Memory B cell (primary cell): ENCODE data around the gene UGGT1.

Source experiments
- ATAC-seq: fragments of 150-1000 bp; cut with Tn5 transposase; 2 replicates; pipeline ENCODE4 v1.10.0; 2021; ENCODE audit warnings: low read depth, mild to moderate bottlenecking, moderate library complexity
- DNase-seq, 2 donors: peaks; one replicate each; pipeline ENCODE4 v3.0.0; 2022; ENCODE audit warnings: low spot score in 2 of 2
- H3K27ac Mint-ChIP-seq: one replicate; pipeline ENCODE4 v1.8.0; 2022; ENCODE audit warnings: mild to moderate bottlenecking, moderate library complexity, mixed read lengths
- H3K27me3 Mint-ChIP-seq: one replicate; pipeline ENCODE4 v1.8.0; 2022; ENCODE audit warnings: mixed read lengths
- H3K36me3 Mint-ChIP-seq: one replicate; pipeline ENCODE4 v1.8.0; 2022; ENCODE audit warnings: mild to moderate bottlenecking, mixed read lengths
- H3K4me1 Mint-ChIP-seq: one replicate; pipeline ENCODE4 v1.8.0; 2022; ENCODE audit warnings: mixed read lengths
- H3K4me3 Mint-ChIP-seq: one replicate; pipeline ENCODE4 v1.8.0; 2022; ENCODE audit warnings: mild to moderate bottlenecking, moderate library complexity, mixed read lengths
- H3K9me3 Mint-ChIP-seq: one replicate; pipeline ENCODE4 v1.8.0; 2022; ENCODE audit warnings: mixed read lengths

Gene UGGT1

DNA sequence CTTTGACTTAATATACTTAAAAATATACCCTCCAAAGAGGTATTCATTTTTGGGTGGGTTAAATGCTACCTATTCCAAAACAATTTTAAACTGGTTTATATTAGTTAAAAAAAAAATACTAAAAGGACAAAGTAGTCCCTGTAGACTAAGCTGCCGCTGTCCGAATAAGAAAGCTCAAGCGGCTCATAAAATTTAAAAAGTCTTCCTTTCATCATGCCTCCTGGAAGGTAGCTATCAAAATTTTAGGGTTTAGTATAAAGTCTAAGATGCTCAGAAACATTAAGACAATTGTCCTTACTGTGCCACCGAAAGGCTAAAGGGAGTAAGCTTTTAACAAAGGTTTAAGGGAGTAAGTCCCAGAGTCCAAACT, 440 bp upstream of the UGGT1 start:
- Mint-ChIP-seq H3K27ac (peak overlapping the region; percentile 87), H3K27me3 (no peaks in the 10 kb centered on the region), H3K9me3 (no peaks in the 10 kb centered on the region), H3K36me3 (peaks cover 2% of the 10 kb centered on the region), H3K4me3 (peak overlapping the region; percentile 88), H3K4me1 (peaks cover 14% of the 10 kb centered on the region)
- ATAC-seq (peak; percentile 6), DNase-seq (no peak)

DNA sequence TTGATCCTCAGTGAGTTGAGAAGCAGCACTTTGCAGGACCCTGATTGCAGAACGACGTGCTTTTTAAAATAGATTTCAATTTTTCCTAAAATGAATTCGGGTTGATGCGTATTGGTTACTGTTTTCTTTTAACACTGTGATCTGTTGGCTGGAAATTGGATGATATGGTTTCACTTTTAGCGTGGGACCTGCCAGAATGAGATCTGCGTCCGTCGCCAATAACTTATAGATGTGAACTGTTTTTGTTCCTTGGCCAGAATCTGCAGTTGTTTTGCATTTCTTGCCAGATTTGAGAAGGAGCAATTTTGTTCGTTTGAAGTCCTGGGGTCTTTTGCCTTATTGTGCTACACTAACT, 703 bp downstream of the UGGT1 start:
- no peaks in the 10 kb centered on the region for H3K27me3 Mint-ChIP-seq
- no peaks in the 10 kb centered on the region for H3K9me3 Mint-ChIP-seq
- peak overlapping the region; percentile 88 for H3K4me3 Mint-ChIP-seq
- H3K4me1 Mint-ChIP-seq: peaks cover 16% of the 10 kb centered on the region
- ATAC-seq: no peak
- H3K36me3 Mint-ChIP-seq: peaks cover 2% of the 10 kb centered on the region
- peak overlapping the region; percentile 87 for H3K27ac Mint-ChIP-seq
- DNase-seq: no peak

DNA sequence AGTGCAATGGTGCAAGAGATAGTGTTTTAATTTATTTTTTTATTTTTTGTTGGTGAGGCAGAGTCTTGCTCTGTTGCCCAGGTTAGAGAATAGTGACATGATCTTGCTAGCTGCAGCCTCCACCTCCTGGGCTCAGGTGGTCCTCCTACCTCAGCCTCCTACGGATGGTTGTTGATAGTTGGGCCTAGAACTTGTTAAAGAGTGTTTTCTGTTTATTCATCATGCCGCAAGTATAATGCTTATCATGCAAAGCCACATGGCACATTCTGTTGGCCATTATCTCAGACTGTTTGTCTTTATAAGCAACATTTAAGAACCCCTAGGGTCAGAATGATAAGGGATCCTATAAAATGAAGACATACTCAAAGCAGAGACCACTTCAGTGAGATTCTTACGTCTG, 1.7 kb downstream of the UGGT1 start:
- Mint-ChIP-seq H3K27ac (no peak overlapping the region), H3K27me3 (no peaks in the 10 kb centered on the region), H3K9me3 (no peaks in the 10 kb centered on the region), H3K4me1 (peaks cover 16% of the 10 kb centered on the region), H3K36me3 (peaks cover 5% of the 10 kb centered on the region), H3K4me3 (peak overlapping the region; percentile 34)
- ATAC-seq: no peak
- no peak for DNase-seq

DNA sequence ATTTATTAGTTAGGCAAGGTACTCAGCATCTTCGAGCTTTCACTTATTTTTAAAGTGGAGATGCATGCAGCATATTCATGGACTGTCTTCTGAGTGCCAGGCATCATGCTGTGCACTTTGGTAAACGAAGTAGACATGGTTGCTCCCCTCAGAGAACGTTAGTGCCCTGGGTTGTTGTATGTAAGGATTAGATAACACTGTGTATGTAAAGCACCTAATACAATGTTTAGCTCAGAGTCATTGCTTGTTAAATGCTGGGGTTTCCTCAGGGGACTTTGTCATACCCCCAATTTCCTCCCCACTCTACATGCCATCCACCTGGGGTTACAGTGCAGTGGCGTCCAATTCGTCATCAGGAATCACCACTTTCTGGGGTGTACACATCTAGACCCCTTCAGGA, 2.8 kb downstream of the UGGT1 start:
- H3K9me3 Mint-ChIP-seq: no peaks in the 10 kb centered on the region
- DNase-seq (no peak), ATAC-seq (no peak)
- no peak overlapping the region for H3K4me3 Mint-ChIP-seq
- no peak overlapping the region for H3K27ac Mint-ChIP-seq
- no peaks in the 10 kb centered on the region for H3K27me3 Mint-ChIP-seq
- H3K4me1 Mint-ChIP-seq: peaks cover 16% of the 10 kb centered on the region
- H3K36me3 Mint-ChIP-seq: peaks cover 9% of the 10 kb centered on the region

DNA sequence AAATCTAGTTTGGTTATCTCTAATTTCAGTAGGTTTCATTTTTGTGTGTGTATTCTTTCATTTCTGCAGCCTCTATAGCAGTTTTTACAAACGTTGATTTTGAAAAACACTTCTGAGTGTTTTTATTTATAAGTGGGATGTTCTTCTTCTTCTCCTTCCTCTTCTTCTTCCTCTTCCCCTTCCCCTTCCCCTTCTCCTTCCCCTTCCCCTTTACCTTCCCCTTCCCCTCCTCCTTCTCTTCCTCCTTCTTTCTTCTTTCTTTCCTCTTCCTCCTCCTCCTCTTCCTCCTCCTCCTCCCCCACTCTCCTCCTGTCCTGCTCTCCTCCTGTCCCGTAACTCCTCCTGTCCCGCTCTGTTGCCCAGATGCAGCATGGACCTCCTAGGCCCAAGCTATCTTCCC, 4.2 kb downstream of the UGGT1 start:
- Mint-ChIP-seq H3K4me3 (no peak overlapping the region), H3K27ac (no peak overlapping the region), H3K27me3 (no peaks in the 10 kb centered on the region), H3K36me3 (peaks cover 11% of the 10 kb centered on the region), H3K4me1 (peaks cover 14% of the 10 kb centered on the region), H3K9me3 (no peaks in the 10 kb centered on the region)
- ATAC-seq (no peak), DNase-seq (no peak)

DNA sequence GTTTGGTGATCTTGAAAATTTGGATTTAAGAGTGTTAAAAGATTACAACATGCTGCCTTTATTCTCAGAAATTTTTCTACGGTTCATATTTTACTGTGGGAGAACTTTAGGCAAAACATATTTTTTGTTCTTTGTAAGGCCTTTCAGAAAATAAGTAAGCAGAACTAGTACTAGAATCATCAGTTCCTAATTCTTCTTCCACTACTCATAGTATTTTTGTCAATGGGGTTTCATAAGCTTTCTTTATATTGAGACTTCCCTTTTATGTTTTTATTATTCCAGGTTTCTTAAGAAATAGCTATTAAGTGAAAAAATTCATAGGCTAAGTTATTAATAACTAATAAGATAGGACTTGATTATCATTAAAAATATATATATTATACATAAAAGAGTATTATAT, 12.4 kb downstream of the UGGT1 start:
- DNase-seq (no peak), ATAC-seq (no peak)
- Mint-ChIP-seq H3K27me3 (no peaks in the 10 kb centered on the region), H3K4me1 (peaks cover 2% of the 10 kb centered on the region), H3K4me3 (no peak overlapping the region), H3K9me3 (no peaks in the 10 kb centered on the region), H3K27ac (peak overlapping the region; percentile 24), H3K36me3 (peaks cover 22% of the 10 kb centered on the region)

DNA sequence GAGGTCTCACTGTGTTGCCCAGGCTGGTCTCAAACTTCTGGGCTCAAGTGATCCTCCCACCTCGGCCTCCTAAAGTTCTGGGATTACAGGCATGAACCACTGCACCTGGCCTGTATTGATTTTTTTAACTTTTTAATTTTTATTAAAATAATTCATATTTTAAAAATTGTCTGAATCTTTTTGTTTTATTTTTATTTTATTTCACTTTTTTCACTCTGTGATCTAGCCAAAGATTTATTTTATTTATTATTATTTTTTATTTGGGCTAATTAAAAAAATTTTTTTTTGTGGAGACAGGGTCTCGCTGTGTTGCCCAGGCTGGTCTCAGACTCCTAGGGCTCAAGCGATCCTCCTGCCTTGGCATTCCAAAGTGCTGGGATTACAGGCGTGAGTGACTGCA, 14.1 kb downstream of the UGGT1 start:
- Mint-ChIP-seq H3K4me3 (no peak overlapping the region), H3K27me3 (no peaks in the 10 kb centered on the region), H3K9me3 (no peaks in the 10 kb centered on the region), H3K4me1 (peaks cover 2% of the 10 kb centered on the region), H3K36me3 (peaks cover 26% of the 10 kb centered on the region), H3K27ac (no peak overlapping the region)
- DNase-seq: no peak
- no peak for ATAC-seq

DNA sequence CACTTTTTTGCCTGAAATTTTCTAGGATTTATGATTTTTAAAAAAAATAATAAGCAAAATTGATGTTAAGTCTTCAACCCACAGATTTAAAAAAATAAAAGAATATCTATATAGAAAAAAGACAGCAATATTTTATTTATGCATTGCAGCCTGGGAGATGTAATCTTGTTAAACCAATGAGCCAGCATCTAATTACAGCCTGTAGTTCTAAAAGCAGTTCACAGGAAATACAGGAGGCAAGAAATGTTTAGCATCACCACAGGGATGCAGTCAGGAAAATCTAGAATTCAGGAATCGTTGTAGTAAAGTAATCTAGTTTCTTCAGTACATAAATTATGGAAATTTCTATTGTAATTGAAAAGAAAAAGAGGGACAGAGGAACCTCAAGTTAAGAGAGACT, 17.2 kb downstream of the UGGT1 start:
- Mint-ChIP-seq H3K27me3 (no peaks in the 10 kb centered on the region), H3K27ac (no peak overlapping the region), H3K9me3 (no peaks in the 10 kb centered on the region), H3K36me3 (peaks cover 17% of the 10 kb centered on the region), H3K4me3 (no peak overlapping the region), H3K4me1 (no peaks in the 10 kb centered on the region)
- ATAC-seq: no peak
- DNase-seq: no peak

DNA sequence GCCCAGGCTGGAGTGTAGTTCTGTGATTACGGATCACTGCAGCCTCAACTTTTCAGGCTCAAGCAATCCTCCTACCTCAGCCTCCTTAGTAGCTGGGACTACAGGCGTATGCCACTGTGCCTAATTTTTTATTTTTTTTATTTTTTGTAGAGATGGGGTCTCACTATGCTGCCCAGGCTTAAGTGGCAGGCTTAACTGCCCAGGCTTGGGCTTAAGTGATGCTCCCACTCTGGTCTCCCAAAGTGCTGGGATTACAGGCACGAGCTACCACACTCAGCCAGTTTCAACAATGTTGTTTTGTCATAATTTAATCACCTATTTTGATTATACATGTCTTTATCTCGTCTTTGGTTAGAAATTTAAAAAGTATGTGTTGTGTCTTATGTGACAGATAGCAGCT, 18.2 kb downstream of the UGGT1 start:
- DNase-seq (no peak), ATAC-seq (no peak)
- Mint-ChIP-seq H3K9me3 (no peaks in the 10 kb centered on the region), H3K4me1 (no peaks in the 10 kb centered on the region), H3K27me3 (no peaks in the 10 kb centered on the region), H3K27ac (no peak overlapping the region), H3K4me3 (no peak overlapping the region), H3K36me3 (peaks cover 17% of the 10 kb centered on the region)

DNA sequence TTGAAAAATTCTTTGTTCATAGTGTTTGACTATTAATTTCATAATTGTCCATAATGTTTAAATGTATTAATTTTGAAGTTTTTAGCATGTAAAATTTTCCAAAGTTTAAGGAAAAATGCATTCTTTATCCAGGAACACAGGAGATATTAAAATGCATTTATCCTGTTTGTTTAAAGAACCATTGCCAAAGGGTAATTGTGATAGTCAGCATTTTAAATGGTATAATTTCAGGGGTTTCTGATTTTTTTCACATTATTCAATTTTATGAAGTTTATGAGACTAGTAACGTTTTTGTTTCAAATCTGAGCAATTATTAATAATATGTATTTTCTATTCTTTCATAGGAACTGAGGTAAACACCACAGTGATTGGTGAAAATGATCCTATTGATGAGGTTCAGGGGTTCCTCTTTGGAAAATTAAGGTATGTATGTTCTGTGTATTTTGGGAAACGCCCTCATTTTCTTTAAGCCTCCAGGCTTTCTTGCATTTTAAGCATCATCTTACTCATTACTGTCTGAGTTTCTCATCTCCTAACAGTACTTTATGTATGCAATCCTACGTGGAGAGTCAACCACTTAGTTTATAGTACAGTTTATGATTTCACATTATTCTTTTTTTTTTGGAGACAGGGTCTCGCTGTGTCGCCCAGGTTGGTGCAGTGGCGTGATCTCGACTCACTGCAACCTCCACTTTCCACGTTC, 25.1 kb downstream of the UGGT1 start:
- peaks cover 16% of the 10 kb centered on the region for H3K36me3 Mint-ChIP-seq
- DNase-seq: no peak
- H3K4me1 Mint-ChIP-seq: no peaks in the 10 kb centered on the region
- no peak overlapping the region for H3K27ac Mint-ChIP-seq
- H3K9me3 Mint-ChIP-seq: no peaks in the 10 kb centered on the region
- no peak for ATAC-seq
- H3K4me3 Mint-ChIP-seq: no peak overlapping the region
- no peaks in the 10 kb centered on the region for H3K27me3 Mint-ChIP-seq

DNA sequence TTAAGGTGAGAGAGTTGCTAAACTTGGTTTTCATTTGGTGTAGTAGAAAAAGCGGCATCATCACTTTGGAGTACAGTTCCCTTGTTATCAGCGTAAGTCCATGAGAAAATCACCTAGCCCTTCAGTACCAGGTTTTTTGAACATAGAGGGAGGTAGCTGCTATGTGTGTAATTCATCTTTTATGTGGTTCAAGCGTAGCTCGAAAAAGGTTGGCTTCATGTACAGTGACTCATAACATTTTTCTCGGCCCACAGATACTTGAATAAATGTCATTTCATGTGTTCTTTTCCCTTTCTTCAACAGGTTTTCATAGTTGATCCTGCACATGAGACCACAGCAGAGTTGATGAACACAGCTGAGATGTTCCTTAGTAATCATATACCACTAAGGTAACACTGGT, 43.6 kb downstream of the UGGT1 start:
- Mint-ChIP-seq H3K27ac (no peak overlapping the region), H3K27me3 (no peaks in the 10 kb centered on the region)
- no peak for ATAC-seq

DNA sequence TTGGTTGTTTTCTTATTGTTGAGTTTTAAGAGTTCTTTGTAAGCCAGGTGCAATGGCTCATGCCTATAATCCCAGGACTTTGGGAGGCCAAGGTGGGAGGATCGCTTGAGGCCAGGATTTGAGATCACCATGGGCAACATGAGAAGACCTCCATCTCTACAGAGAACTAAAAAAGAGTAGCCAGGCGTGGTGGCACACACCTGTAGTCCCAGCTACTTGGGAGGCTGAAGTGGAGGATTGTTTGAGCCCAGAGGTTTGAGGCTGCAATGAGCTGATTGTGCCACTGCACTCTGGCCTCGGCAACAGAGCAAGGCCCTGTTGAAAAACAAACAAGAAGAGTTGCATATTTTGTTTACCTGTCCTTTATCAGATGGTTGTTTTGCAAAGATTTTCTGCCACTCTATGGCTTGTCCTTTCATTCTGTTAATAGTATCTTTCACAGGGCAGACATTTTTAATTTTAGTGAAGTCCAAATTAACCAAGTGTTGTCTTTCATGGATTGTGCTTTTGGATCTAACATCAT, 46.2 kb downstream of the UGGT1 start:
- Mint-ChIP-seq H3K36me3 (peaks cover 48% of the 10 kb centered on the region), H3K27ac (no peak overlapping the region), H3K4me3 (no peak overlapping the region), H3K27me3 (no peaks in the 10 kb centered on the region), H3K4me1 (no peaks in the 10 kb centered on the region), H3K9me3 (no peaks in the 10 kb centered on the region)
- ATAC-seq: no peak
- DNase-seq: no peak

More for the DNA sequence above, 43.6 kb downstream of the UGGT1 start:
- Mint-ChIP-seq H3K9me3 (no peaks in the 10 kb centered on the region), H3K4me1 (no peaks in the 10 kb centered on the region), H3K36me3 (peaks cover 50% of the 10 kb centered on the region), H3K4me3 (no peak overlapping the region)
- no peak for DNase-seq

DNA sequence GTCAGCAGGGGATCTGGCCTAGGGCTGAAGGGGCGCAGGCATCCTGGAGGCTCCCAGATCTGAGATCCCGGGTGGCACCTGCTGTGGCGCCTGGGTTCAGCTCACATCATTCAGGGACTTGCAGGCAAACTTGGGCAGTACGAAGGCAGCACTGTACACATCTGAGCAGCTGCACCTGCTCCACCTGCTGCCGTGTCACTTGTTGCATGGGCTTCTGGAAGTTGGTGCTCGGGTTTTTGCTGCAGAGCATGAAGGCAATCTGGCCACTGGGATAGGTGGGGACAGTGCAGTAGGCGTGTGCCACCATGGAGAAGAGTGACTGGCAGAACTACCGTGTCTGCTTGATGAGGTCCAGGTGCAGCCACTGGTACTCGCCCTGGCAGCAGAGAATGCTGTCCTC, 48.6 kb downstream of the UGGT1 start:
- ATAC-seq (no peak), DNase-seq (no peak)
- Mint-ChIP-seq H3K36me3 (peaks cover 35% of the 10 kb centered on the region), H3K27ac (no peak overlapping the region), H3K9me3 (no peaks in the 10 kb centered on the region), H3K4me1 (peaks cover 2% of the 10 kb centered on the region), H3K4me3 (no peak overlapping the region), H3K27me3 (no peaks in the 10 kb centered on the region)

DNA sequence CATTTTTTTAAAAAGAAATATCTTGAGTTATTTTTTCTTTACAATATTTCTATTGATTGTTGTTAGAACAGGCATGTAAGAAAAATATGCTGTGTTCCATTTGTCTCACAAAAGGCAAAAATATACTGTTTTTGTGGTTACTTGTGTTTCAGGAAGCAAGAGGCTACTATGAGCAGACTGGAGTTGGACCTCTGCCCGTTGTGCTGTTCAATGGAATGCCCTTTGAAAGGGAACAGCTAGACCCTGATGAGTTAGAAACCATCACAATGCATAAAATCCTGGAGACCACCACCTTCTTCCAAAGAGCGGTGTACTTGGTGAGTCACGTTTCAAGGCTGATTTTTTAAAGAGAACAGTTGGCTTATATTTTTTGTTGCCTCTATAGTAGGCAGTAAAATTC, 54.7 kb downstream of the UGGT1 start:
- Mint-ChIP-seq H3K4me3 (no peak overlapping the region), H3K36me3 (peaks cover 16% of the 10 kb centered on the region), H3K27ac (no peak overlapping the region), H3K4me1 (peaks cover 2% of the 10 kb centered on the region), H3K27me3 (no peaks in the 10 kb centered on the region), H3K9me3 (no peaks in the 10 kb centered on the region)
- DNase-seq (no peak), ATAC-seq (no peak)

DNA sequence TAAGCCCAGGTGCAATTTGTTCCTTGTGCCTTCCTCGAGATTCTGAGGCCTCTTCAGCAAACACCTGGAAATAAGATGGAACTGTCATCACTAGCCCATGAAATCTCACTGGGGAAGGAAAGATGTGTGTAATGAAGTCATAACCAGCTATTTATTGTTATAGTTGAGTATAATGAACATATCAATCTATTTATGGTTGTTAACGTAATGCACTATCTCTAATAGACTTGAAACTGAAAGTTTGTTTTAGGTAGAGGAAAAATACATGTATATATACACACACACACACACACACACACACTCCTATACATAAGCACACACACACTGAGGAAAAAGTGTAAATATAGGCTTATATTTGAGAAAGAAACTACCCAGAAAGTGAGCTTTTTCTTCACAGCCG, 62.8 kb downstream of the UGGT1 start:
- Mint-ChIP-seq H3K27me3 (no peaks in the 10 kb centered on the region), H3K36me3 (peaks cover 33% of the 10 kb centered on the region), H3K4me1 (peaks cover 9% of the 10 kb centered on the region), H3K9me3 (no peaks in the 10 kb centered on the region), H3K27ac (no peak overlapping the region), H3K4me3 (no peak overlapping the region)
- ATAC-seq: no peak
- DNase-seq: no peak
